Measurements from ENCODE around the gene LRRC43.

Gene LRRC43

GRCh38 chr12:122182887-122183587, at the start of gene LRRC43:
LRRC43 (plus strand) TSS chr12:122183123; CDS start chr12:122183145, 22 bp downstream.
- DNase-seq (ENCODE audit: low spot score), result no peak

DNA sequence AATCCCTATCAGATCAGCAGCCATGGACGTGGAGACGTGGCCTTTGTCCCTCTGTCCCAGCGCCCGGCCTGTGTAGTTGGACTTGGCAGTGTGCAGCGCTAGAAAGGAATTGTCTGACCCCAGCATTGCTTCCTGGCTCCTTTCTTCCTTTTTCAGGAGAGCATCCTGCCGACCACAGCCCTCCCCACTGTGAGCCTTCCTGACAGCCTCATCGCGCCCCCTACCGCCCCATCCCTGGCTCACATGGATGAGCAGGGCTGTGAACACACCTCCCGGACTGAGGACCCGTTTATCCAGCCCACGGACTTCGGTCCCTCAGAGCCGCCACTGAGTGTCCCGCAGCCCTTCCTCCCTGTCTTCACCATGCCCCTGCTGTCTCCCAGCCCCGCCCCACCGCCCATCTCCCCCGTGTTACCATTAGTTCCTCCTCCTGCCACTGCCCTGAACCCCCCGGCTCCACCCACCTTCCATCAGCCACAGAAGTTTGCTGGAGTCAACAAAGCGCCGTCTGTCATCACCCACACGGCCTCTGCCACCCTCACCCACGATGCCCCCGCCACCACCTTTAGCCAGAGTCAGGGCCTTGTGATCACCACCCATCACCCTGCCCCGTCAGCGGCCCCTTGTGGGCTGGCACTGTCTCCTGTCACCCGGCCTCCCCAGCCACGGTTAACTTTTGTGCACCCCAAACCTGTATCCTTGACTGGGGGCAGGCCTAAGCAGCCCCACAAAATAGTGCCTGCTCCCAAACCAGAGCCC, 49.6 kb upstream of the LRRC43 start:
- DNase-seq (ENCODE audit: low spot score), result no peak

GRCh38 chr12:122135437-122136031, 47.4 kb upstream of the LRRC43 start:
- DNase-seq (ENCODE audit: low spot score), result no peak

DNA sequence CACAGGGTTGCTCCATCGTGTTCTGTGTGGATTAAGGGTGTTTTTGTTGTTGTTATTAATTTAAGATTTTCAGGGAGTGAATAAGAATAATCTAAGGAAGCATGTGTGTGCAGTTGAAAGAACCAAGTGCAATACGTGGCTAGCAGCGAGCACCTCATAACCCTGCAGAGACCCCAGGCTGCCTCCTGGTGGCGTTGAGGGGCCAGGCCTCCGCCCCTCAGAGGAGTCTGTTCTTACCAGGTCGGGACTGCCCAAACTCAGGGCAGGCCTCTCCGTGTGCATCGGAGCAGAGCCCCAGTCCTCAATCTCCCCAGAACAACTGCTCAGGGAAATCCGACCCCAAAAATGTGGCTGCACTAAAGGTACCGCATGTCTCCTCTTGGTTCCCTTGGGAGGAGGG, 45.7 kb upstream of the LRRC43 start:
- no peak for DNase-seq (ENCODE audit: low spot score)

DNA sequence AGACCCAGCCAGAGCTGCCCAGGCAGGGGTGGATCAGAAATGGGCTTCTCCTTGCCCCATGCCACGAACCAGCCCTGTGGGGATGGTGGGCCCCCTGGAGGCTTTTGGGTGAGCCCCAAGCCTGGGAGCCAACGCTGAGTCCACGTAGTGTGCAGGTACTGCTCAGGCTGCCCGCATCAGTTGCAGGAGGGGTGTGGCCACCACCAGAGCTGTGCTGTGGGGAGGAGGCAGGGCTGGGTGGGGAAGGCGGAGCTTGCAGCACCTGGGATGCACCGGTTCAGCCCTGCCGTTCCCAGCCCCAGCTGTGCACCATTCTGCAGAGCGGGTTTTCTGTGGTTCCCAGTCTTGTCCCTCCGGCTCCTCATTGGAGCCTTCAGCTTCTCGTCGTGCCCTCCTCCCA, 45.2 kb upstream of the LRRC43 start:
- DNase-seq (ENCODE audit: low spot score), result no peak

DNA sequence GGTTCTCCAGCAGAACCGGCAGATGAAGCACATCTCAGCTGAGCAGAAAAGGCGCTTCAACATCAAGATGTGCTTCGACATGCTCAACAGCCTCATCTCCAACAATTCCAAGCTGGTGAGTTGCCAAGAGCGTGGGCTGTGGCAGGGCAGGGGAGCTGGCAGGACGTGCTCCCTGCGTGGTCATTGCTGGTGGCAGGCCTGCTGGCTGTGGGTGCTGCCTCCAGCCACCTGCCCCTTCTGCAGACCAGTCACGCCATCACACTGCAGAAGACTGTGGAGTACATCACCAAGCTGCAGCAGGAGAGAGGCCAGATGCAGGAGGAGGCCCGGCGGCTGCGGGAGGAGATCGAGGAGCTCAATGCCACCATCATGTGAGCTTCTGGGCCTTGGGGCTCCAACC, 44.7 kb upstream of the LRRC43 start:
- no peak for DNase-seq (ENCODE audit: low spot score)

DNA sequence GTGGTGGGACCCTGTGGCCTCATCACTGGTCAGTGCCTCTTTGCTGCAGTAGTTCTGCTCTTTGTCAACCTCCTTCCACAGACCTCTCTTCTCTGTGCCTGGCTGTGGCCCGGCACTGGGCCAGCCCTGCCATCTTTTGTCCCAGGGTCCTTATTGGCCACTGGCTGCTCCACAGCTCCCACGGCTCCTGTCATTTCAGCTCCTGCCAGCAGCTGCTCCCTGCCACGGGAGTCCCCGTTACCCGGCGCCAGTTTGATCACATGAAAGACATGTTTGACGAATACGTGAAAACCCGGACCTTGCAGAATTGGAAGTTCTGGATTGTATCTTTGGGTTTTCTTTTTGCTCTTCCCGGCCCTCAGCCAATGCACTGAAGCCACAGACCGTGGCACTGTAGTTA, 44.3 kb upstream of the LRRC43 start:
- DNase-seq (ENCODE audit: low spot score), result no peak

GRCh38 chr12:122139266-122139665, 43.7 kb upstream of the LRRC43 start:
- DNase-seq (ENCODE audit: low spot score), result no peak

DNA sequence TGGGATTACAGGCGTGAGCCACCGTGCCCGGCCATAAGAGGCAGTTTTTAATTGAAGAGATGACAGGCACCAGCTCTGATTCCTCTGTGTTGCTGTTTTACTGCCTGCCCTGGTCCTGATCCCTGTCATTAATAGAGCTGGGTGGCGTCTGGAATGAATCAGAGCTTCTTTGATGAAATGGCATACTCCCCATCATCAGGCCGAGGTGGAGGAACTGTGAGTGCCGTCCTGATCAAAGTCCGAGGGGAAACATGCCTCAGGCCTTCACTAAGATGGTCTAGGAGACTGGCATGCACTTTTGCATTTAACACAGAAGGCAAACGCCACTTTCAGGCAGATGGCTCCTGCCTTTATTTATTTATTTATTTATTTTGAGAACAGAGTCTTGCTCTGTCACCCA, 43.0 kb upstream of the LRRC43 start:
- no peak for DNase-seq (ENCODE audit: low spot score)

DNA sequence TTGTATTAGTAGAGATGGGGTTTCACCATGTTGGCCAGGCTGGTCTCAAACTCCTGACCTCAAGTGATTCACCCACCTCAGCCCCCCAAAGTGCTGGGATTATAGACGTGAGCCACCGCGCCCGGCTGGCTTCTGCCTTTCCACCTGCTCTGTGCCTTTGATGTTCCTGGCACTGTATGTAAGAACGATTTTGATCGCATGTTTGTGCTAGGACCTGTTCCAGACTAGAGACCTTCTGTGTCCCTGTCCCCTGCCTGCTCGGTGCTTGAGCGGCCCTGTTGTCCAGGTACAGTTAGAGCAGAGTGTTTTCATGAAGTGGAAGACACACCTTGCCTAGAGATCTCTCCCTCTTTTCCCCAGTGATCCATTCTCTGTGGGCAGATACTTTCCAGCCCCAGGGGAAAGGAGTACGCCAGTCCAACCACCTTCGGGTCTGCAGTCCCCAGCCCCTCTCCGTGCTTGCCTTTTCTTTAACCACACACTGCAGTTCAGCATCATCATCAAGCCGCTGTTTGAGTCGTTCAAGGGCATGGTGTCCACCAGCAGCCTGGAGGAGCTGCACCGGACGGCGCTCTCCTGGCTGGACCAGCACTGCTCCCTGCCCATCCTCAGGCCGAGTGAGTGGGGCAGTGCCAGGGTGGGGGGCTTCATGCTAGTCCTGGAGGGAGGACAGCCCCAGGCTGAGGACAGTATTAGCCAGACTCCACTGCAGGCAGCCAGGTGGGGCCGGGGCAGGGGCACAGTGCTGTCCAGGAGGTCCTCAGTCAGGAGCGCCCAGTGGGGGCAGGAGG, 42.3 kb upstream of the LRRC43 start:
- no peak for DNase-seq (ENCODE audit: low spot score)

DNA sequence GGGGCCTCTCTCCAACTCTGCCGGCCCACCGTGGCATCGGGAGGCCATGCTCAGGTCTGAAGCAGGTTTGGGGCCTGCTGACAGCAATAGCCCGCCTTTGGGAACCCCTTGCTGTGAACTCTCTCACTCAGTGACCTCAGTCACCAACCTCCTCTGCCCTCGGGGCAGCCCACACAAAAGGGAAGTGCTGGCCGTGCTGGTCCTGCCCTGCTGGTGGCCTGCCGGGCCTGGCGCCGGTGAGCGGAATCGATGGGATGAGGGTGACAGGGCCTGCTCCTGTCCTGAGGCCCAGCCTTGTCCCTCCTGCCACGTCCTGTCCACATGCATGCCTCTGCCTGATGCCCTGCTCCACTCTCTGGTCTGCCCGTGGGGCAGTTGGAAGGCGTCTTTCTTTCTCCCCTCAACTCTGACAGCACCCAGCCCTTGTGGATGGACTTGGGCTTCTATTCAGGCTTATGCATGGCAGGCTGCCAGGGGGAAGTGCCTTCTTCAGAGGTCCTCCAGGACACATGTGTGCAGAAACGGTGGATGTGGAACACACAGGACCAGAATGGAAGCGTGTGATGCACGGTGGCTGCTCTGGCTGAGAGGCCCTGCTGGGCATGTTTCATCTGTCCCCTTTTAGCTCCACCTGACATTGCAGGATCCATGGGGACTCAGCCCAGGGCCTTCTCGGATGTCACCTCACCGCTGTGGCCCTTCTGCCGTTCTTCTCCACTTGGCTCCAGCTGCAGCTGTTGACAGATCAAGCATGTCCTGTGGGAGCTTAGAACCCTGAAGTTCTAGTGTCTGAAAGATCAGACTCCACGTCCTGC, 40.8 kb upstream of the LRRC43 start:
- DNase-seq (ENCODE audit: low spot score), result no peak

- DNase-seq (ENCODE audit: low spot score), result no peak
Measured at GRCh38 chr12:122142857-122143256, 40.1 kb upstream of the LRRC43 start.

DNA sequence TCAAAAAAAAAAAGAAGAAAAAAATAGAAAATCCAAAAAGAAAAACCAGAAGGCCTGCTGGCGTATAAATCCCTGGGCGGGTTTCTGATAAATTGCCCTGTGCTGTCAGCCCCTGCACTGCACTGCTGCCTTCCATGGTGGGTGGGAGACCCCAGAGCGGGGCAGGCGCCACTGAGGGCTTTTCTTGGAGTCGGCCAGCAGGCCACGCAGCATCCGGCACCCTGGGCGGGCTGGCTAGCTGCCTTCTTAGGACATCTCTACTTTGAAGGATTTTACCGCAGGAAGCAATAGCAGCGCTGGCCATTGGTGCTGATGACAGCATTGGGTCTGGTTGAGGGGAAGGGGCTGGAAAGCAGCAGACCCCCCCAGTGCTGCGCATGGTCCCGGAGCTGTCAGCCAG, 38.0 kb upstream of the LRRC43 start:
- DNase-seq (ENCODE audit: low spot score), result no peak

- DNase-seq (ENCODE audit: low spot score), result no peak
Measured at GRCh38 chr12:122145505-122146330, 37.2 kb upstream of the LRRC43 start.

DNA sequence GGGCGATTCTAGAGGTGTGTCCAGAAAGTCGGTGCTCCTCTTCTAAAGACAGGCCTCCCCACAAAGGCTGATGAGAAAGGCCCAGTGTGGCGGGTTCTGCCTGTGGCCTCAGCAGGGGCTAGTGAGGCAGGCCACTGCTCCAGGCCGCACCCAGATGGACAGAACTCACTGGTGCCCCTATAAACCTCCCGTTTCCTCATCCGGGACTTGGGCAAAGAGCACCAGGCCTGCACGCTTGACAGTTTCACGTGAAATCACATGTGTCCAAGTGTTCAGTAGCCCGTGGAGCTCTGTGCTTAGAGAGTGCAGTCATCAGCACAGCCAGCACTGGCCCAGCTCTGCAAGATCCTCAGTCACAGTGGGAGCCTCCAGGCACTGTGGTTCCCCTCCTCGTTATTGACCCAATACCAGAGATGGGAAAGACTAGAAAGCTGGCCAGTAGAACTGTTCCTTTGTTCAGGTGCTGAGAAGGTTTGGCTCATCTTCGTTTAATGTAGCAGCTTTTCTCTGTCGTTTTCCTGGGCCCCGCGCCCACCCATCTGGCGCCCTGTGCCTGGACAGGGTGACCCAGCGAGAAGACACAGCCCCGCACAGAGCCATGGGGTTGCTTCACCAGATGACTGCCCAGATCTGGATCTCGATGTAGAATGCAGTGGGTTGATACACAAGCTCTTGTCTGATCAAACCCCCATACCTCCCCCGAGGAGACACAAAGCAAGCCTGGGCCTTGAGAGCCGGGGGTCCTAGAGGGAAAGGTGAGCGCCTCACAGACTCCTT, 35.2 kb upstream of the LRRC43 start:
- no peak for DNase-seq (ENCODE audit: low spot score)

DNA sequence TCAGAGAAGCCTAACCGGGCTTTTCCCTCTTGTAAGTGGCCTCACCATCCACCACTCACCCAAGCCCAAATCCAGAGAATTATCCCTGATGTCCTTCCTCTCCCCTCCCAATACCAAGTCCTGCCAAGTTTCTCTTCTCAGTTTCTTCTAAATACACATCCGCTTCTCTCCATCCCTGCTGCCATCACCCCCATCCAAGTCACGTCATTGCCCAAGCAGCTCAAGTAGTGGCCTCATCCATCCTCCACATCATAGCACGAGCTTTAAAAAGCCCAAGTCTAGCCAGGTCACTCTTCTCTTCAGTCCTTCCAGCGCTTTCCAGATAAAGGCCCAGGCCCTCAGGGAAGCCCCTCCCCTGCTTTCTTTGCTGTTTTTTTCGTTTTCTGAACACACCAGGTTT, 34.3 kb upstream of the LRRC43 start:
- DNase-seq (ENCODE audit: low spot score), result no peak

GRCh38 chr12:122150127-122150681, 32.7 kb upstream of the LRRC43 start:
- DNase-seq (ENCODE audit: low spot score), result no peak

DNA sequence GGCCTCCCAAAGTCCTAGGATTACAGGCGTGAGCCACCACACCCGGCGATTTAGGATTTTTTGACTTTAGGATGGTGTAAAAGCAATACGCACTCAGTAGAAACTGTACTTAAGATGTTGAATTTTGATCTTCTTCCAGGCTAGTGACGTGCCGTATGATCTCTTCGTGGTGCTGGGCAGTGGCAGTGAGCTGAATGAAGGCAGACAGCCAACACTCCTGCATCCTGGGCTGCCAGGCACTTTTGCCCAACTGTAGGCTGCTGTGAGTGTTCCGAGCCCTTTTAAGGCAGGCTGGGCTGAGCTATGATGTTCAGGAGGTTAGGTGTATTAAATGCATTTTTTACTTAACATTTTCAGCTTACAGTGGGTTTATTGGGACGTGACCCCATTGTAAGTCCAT, 30.2 kb upstream of the LRRC43 start:
- no peak for DNase-seq (ENCODE audit: low spot score)

- no peak for DNase-seq (ENCODE audit: low spot score)
Measured at GRCh38 chr12:122155705-122156104, 27.2 kb upstream of the LRRC43 start.
